Retinal pigment epithelial cell (primary cell): Measurements from ENCODE around the gene DDO.

Experiments used
- DNase-seq: peaks from one replicate; pipeline ENCODE4 v3.0.0-alpha.2; 2010; ENCODE audit warnings: low read depth
- H3K4me3 ChIP-seq: 2 replicates; pipeline ENCODE4 v1.5.1; 2011; ENCODE audit warnings: mild to moderate bottlenecking, low read length, control low read depth, moderate library complexity
- CTCF ChIP-seq: conservative IDR thresholded peaks from 2 replicates; pipeline ENCODE4 v1.5.1; 2011; ENCODE audit warnings: low read depth, low read length, control low read depth, inconsistent platforms

DDO gene

GRCh38 chr6:110434961-110435602, 19.7 kb upstream of the DDO start:
- no peak overlapping the region for H3K4me3 ChIP-seq
- no peak for TF ChIP-seq CTCF
- no peak for DNase-seq

GRCh38 chr6:110432285-110432900, 17.0 kb upstream of the DDO start:
- no peak for TF ChIP-seq CTCF
- no peak for DNase-seq
- H3K4me3 ChIP-seq: no peak overlapping the region

GRCh38 chr6:110430741-110431140, 15.4 kb upstream of the DDO start:
- no peak for DNase-seq
- H3K4me3 ChIP-seq: no peak overlapping the region
- TF ChIP-seq CTCF: no peak

DNA sequence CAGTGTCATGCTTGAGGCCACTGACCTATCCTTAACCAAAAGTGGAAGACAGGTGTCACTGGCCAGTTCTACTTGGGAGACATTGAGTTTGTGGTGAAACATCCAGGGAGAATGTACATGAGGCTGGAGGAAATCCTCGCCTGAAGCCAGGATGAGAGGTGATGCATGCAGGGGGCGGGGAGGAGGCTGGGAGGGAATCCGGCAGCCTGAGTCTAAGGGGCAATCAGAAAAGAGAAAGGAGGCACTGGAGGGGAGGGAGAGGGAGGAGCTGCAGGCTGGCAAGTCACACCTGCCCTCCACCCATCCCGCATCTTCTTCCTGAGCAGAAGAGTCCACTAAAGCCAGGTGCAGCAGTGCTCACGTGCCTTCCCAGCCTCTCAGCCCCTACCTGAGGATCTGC, 14.9 kb upstream of the DDO start:
- no peak for DNase-seq
- H3K4me3 ChIP-seq: no peak overlapping the region
- TF ChIP-seq CTCF: no peak

GRCh38 chr6:110428153-110428552, 12.8 kb upstream of the DDO start:
- no peak for DNase-seq
- H3K4me3 ChIP-seq: no peak overlapping the region
- TF ChIP-seq CTCF: no peak

GRCh38 chr6:110425816-110426215, 10.4 kb upstream of the DDO start:
- no peak for DNase-seq
- H3K4me3 ChIP-seq: no peak overlapping the region
- no peak for TF ChIP-seq CTCF

- no peak for TF ChIP-seq CTCF
- no peak for DNase-seq
- H3K4me3 ChIP-seq: no peak overlapping the region
These were observed 7.1 kb upstream of the DDO start for GRCh38 chr6:110422444-110422822.
